ENCODE results near the gene SLC22A23. TPM values are rescaled to one million over a fixed set of nuclear protein-coding genes. Genes with fewer than 3 reads are reported as not detected.

SLC22A23 gene
- total and polyA plus RNA-seq, 12 donors, result 2.3 to 18.5 (median 5.3) TPM

DNA sequence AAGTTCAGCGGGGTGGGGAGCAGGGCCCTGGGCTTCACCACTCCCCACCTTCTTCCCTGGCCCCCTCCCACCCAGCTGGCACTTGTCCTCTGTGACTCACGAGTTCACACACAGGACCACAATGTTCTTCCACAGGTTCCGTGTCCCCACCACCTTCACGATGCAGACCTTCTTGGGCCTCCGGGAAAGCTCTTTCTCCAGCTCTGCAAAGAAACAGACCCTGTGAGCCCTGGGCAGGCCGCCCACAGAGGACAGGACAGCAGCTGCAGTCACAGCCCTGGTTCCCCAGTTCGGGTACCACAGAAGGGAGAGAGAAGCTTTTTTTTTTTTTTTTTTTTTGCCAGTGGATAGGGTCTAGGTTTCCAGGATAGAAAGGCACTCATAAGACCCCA is 167.2 kb downstream of the SLC22A23 start:
- TF ChIP-seq, protein P1, sequence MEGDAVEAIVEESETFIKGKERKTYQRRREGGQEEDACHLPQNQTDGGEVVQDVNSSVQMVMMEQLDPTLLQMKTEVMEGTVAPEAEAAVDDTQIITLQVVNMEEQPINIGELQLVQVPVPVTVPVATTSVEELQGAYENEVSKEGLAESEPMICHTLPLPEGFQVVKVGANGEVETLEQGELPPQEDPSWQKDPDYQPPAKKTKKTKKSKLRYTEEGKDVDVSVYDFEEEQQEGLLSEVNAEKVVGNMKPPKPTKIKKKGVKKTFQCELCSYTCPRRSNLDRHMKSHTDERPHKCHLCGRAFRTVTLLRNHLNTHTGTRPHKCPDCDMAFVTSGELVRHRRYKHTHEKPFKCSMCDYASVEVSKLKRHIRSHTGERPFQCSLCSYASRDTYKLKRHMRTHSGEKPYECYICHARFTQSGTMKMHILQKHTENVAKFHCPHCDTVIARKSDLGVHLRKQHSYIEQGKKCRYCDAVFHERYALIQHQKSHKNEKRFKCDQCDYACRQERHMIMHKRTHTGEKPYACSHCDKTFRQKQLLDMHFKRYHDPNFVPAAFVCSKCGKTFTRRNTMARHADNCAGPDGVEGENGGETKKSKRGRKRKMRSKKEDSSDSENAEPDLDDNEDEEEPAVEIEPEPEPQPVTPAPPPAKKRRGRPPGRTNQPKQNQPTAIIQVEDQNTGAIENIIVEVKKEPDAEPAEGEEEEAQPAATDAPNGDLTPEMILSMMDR (IDR thresholded peaks at IDR 0.05), result no peak
- TF ChIP-seq POLR2A (IDR thresholded peaks at IDR 0.05), result no peak
- 84 to 94% (median 88%) methylated on average over 4 to 7 of the region's 7 CpGs for WGBS, 4 donors
- intact Hi-C loops (cut with DNase I), result no loop called here

DNA sequence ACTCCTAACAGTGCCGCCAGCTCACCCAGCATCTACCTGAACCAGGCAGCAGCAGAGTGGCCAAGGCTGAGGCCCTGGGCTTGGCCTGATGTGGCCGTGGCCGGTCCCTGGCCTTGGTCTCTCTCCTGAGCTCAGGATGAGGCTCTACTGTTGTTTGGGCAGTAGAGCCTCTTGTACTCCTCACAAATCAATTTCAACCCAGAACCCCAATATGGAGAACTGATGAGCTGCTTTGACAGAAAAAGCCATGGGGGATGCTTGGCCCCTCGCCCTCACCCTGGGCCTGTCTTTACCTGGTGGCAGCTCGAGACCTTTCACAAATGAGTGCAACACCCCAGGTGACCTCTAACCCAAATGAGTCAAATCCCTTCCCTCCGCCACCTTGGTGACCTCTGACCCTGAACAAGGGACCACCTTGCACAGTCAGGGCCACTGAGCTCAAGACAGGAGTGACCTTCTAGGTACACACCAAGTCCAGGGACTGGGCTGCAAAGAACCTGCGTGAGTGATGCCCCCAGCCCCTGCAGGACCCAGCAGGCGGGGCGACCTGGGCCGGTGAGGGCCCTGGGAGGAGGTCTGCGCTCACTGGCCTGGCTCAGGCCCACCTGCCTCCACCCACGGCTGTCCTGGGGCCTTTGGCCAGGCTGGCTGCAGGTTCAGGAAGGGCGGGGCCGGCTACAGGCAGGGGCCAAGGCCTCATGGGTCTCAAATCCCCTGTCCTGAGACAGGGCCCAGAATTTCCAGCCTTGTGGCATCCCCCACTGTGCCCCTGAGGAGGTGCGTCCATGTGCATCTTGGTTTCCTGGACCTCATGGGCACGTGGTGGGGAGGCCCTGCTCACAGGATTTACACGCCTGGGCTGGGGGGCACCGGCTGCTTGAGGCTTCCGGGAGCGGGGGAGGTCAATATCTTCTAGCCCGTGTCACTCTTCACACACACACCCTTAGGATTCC is 167.9 kb downstream of the SLC22A23 start:
- no peaks in the 10 kb centered on the region for H3K36me3 ChIP-seq (replicated peaks in 1 of 2)
- TF ChIP-seq, protein P1 (IDR thresholded peaks at IDR 0.05), result no peak
- no peak for TF ChIP-seq POLR2A (IDR thresholded peaks at IDR 0.05)
- H3K4me3 ChIP-seq, result no peak overlapping the region
- H3K27ac ChIP-seq, result no peak overlapping the region
- H3K4me1 ChIP-seq (replicated peaks in 1 of 2), result no peaks in the 10 kb centered on the region
- 84 to 95% (median 88%) methylated on average over 12 to 21 of the region's 21 CpGs for whole genome bisulfite sequencing, 4 donors
- H3K27me3 ChIP-seq, result no peaks in the 10 kb centered on the region
- intact Hi-C loops (cut with DNase I), result no loop called here
- no peaks in the 10 kb centered on the region for H3K9me3 ChIP-seq (replicated peaks in 1 of 3)
- peak in 2 of 7 donors; percentile 9 to 10 for DNase-seq

More for the DNA sequence above, 167.2 kb downstream of the SLC22A23 start:
- Histone ChIP-seq H3K27me3 (no peaks in the 10 kb centered on the region), H3K4me1 (replicated peaks in 1 of 2) (no peaks in the 10 kb centered on the region), H3K4me3 (no peak overlapping the region), H3K27ac (no peak overlapping the region), H3K9me3 (replicated peaks in 1 of 3) (no peaks in the 10 kb centered on the region), H3K36me3 (replicated peaks in 1 of 2) (no peaks in the 10 kb centered on the region)
- peak in 1 of 7 donors; percentile 9 for DNase-seq

DNA sequence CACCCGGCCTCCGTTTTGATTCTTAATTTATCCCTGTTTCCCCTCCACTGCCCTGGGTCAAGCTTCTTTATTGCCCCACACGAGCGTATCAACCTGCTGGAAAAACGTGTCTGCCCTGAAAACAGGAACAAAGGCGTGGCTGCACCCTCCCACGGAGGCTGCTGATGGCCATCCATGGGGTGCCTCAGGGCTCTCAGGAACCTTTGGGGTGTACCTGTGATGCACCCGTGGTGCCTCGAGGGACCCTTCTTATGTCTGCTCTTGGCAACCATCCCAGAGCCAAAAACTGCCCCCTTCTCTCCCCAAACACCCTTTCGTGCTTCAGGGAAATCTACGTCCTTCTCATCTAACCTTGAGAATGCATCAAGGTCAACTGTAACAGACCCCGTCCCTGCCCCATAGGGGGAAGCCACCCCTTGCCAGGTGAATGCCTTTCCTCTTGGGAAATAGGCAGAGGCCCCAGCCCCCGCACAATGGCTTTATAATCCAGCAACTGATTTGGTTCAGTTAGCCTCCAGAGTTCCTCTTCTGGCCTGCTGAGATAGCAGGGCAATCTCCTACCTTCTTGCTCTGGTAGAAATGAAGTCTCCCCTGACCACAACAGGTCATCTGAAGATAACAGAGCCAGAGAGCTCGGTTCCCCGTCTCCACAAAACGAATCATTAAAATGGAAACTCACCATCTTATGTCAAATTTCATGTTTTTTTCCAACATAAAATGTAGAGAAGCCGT is 168.7 kb downstream of the SLC22A23 start:
- TF ChIP-seq POLR2A (IDR thresholded peaks at IDR 0.05), result no peak
- TF ChIP-seq, protein P1 (IDR thresholded peaks at IDR 0.05), result no peak
- Histone ChIP-seq H3K27ac (no peak overlapping the region), H3K4me3 (no peak overlapping the region), H3K9me3 (replicated peaks in 1 of 3) (no peaks in the 10 kb centered on the region), H3K36me3 (replicated peaks in 1 of 2) (no peaks in the 10 kb centered on the region), H3K27me3 (no peaks in the 10 kb centered on the region), H3K4me1 (replicated peaks in 1 of 2) (no peaks in the 10 kb centered on the region)
- intact Hi-C loops (cut with DNase I), result no loop called here
- 78 to 86% (median 82%) methylated on average over 14 to 17 of the region's 17 CpGs for WGBS, 4 donors
- DNase-seq, result peak in 2 of 7 donors; percentile 7 to 9

DNA sequence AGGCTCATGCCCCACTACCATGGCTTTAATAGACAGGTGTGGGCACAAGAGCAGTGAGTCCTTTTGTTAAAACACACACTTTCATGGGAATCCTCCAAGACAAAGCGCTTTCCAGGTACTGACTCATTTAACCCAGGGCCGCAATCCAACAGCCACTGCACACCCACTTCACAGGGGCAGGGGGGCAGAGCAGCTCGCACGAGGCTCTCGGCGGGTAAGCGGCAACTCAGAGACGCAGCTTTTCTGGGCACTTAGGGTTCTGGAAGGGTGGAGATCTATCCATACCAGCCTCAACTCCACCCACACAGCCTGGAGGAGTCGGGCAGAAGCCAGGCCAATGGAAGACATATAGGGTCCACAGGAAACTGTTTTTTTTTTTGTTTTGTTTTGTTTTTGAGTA is 169.5 kb downstream of the SLC22A23 start:
- H3K4me3 ChIP-seq, result no peak overlapping the region
- no peak overlapping the region for H3K27ac ChIP-seq
- no peaks in the 10 kb centered on the region for H3K9me3 ChIP-seq (replicated peaks in 1 of 3)
- TF ChIP-seq, protein P1 (IDR thresholded peaks at IDR 0.05), result no peak
- TF ChIP-seq POLR2A (IDR thresholded peaks at IDR 0.05), result no peak
- no peaks in the 10 kb centered on the region for H3K27me3 ChIP-seq
- intact Hi-C loops (cut with DNase I), result no loop called here
- no peaks in the 10 kb centered on the region for H3K4me1 ChIP-seq (replicated peaks in 1 of 2)
- no peak for DNase-seq
- WGBS, 4 donors, result 69 to 85% (median 79%) methylated on average over 9 of the region's 9 CpGs
- no peaks in the 10 kb centered on the region for H3K36me3 ChIP-seq (replicated peaks in 1 of 2)

Measured in adrenal gland (tissue), 12 donors.